ENCODE measurements around the gene ENPP7.

DNA sequence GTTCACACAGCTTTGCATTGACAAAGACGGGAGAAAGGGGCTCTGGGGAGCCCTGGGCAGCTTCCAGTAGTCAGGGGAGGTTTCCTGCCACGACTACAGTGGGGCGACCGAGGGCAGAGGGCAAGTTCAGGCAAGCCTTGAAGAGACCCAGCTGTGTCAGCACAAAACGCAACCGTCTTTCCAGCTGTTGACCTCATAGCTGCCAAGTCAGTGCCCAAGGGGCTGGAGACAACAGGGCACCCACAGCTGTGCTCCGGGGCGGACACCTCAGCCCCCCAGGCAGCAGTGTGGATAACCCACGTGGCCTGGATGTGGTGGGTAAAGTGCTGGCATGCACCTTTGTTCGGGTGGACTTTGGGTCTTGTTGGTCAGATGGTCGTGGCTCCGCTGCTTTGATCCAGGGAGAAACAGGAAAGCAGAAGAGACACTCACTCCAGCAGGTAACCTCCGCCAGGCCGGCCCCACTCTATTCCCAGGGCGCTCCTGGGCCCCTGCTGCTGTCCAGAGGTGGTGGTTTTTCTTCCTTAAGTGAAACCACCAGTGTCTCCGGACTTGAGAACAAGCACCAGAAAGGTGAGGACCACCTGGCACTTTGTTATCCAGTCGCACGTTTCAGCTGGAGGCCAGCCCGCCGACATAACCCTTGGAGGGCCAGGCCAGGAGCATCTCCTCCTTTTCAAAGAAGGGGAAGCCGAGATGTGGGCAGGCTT lies 29.6 kb downstream of the ENPP7 start:
- TF ChIP-seq CTCF (IDR thresholded peaks at IDR 0.05) (no peak), POLR2A (IDR thresholded peaks at IDR 0.05) (no peak), POLR2AphosphoS5 (IDR thresholded peaks at IDR 0.05) (no peak)
